K562 (cell line): ENCODE data around the gene COL5A1. TPM values are rescaled to one million over a fixed set of nuclear protein-coding genes. Genes with fewer than 3 reads are reported as not detected.

Experiments used
- ATAC-seq: fragments of 200-7000 bp; cut with Tn5 transposase; 3 replicates; pipeline ENCODE4 v1.9.1; 2020; ENCODE audit warnings: moderate library complexity
- BruUV-seq: library from RNA; stranded (reverse); fragments of 400-500 nt; replicated peaks from 2 replicates; lab custom pipeline; 2021; lab: Mats Ljungman, UMichigan
- CTCF ChIA-PET: fragments of 300-600 bp; formaldehyde crosslinking; extraction: SDS; loops from one replicate; lab custom pipeline; 2021; ENCODE audit warnings: low intra/inter-chr PET ratio; lab: Yijun Ruan, JAX
- POLR2A ChIA-PET: fragments of 300-600, 350-650 bp; sonication (Branson Sonifier 250); formaldehyde crosslinking; extraction: SDS; loops from one replicate; lab custom pipeline; 2021; ENCODE audit warnings: antibody characterized with exemption, inconsistent platforms; lab: Yijun Ruan, JAX
- DNase-seq, 4 experiments: peaks; one replicate each; pipeline versions ENCODE4 v3.0.0 to v3.0.0-alpha.2; 2011 to 2018; ENCODE audit warnings: low spot score in 3 of 4, mixed read lengths in 3 of 4; ENCODE audit errors: extremely low read depth in 1 of 4
- FAIRE-seq: peaks from 2 replicates; lab custom pipeline; 2011; peaks lifted over from hg19 to GRCh38; lab: Jason Lieb, UNC
- H2AFZ ChIP-seq: 2 replicates; pipeline ENCODE4 v1.6.0; 2011; ENCODE audit warnings: low read depth, low read length, control low read depth, inconsistent platforms
- H3K27ac ChIP-seq: fragments of 200-600 bp; 3 replicates; pipeline ENCODE4 v1.8.0; 2011; ENCODE audit warnings: low read depth, mild to moderate bottlenecking, control low read depth, inconsistent platforms, low read length, moderate library complexity, mixed read lengths; ENCODE audit errors: extremely low read depth
- H3K27me3 ChIP-seq, 2 experiments: fragments of 300-600 bp in 1 of 2; 2 replicates in 1 of 2; 3 replicates in 1 of 2; pipeline versions ENCODE4 v1.6.0 to v1.8.0; 2011; ENCODE audit warnings: inconsistent platforms in 2 of 2, low read length in 2 of 2, mild to moderate bottlenecking in 1 of 2, mixed read lengths in 1 of 2, moderate library complexity in 1 of 2; ENCODE audit not compliant: control insufficient read depth in 2 of 2, insufficient read depth in 2 of 2
- H3K36me3 ChIP-seq: fragments of 300-600 bp; 3 replicates; pipeline ENCODE4 v1.8.0; 2011; ENCODE audit warnings: mild to moderate bottlenecking, low read length, inconsistent platforms; ENCODE audit not compliant: control insufficient read depth, insufficient read depth
- H3K4me1 ChIP-seq, 2 experiments: fragments of 200-600 bp in 1 of 2; replicated peaks in 1 of 2; 2 replicates in 1 of 2; 3 replicates in 1 of 2; pipeline versions ENCODE4 v1.5.1 to v1.8.0; 2011; ENCODE audit warnings: inconsistent platforms in 2 of 2, low read length in 2 of 2, mild to moderate bottlenecking in 1 of 2, mixed read lengths in 1 of 2, moderate library complexity in 1 of 2; ENCODE audit not compliant: control insufficient read depth in 2 of 2, insufficient read depth in 2 of 2
- H3K4me2 ChIP-seq: 2 replicates; pipeline ENCODE4 v1.6.1; 2011; ENCODE audit warnings: low read length, control low read depth, inconsistent platforms, mixed read lengths; ENCODE audit not compliant: insufficient read depth
- H3K4me3 ChIP-seq: fragments of 200-600 bp; sonication (generic), shearing (Covaris generic); 2 replicates; pipeline ENCODE4 v1.5.1; 2016; ENCODE audit warnings: control low read depth, inconsistent platforms
- H3K79me2 ChIP-seq: fragments of 200-600 bp; 3 replicates; pipeline ENCODE4 v1.8.0; 2011; ENCODE audit warnings: low read length, inconsistent platforms; ENCODE audit not compliant: control insufficient read depth, insufficient read depth
- H3K9ac ChIP-seq, 2 experiments: 2 replicates each; pipeline versions ENCODE4 v1.6.0 to v1.6.1; 2011; ENCODE audit warnings: low read depth in 2 of 2, low read length in 2 of 2, control low read depth in 1 of 2, inconsistent platforms in 1 of 2, mild to moderate bottlenecking in 1 of 2, mixed read lengths in 1 of 2; ENCODE audit not compliant: insufficient read depth in 1 of 2
- H3K9me1 ChIP-seq: one replicate; pipeline ENCODE4 v1.6.0; 2011; ENCODE audit warnings: inconsistent platforms, mild to moderate bottlenecking, low read length, moderate library complexity; ENCODE audit not compliant: control insufficient read depth, insufficient read depth
- H3K9me3 ChIP-seq: replicated peaks from 2 replicates; pipeline ENCODE4 v1.5.1; 2011; ENCODE audit warnings: low read depth, low read length, inconsistent platforms; ENCODE audit not compliant: control insufficient read depth, insufficient read depth
- H4K20me1 ChIP-seq: replicated peaks from 2 replicates; pipeline ENCODE4 v1.6.1; 2011; ENCODE audit warnings: low read length, inconsistent platforms, mixed read lengths; ENCODE audit not compliant: control insufficient read depth, insufficient read depth
- BMI1 ChIP-seq: fragments of 150-350 bp; IDR thresholded peaks from 2 replicates; pipeline ENCODE4 v1.6.1; 2014; ENCODE audit warnings: low read length
- CBX3 ChIP-seq, 2 experiments: IDR thresholded peaks; 1 replicate in 1 of 2; 2 replicates in 1 of 2; pipeline ENCODE4 v1.6.1; 2012; ENCODE audit warnings: inconsistent platforms in 2 of 2, low read length in 2 of 2, borderline replicate concordance in 1 of 2, control low read depth in 1 of 2
- NR2C2 ChIP-seq, 2 experiments: fragments of 200-800 bp in 1 of 2; sonication (Bioruptor generic) in 1 of 2; sonication (generic) in 1 of 2; formaldehyde crosslinking in 1 of 2; IDR thresholded peaks; 2 replicates each; pipeline versions ENCODE4 v1.6.1 to v1.8.0; 2016 to 2022; ENCODE audit warnings: mild to moderate bottlenecking in 1 of 2, missing compliant biosample characterization in 1 of 2, missing genetic modification characterization in 1 of 2, missing genetic modification reagents in 1 of 2
- RFX5 ChIP-seq: IDR thresholded peaks from 2 replicates; pipeline ENCODE4 v1.6.1; 2011; ENCODE audit warnings: low read depth, mild to moderate bottlenecking, improper control_type of control experiment, low read length
- SIRT6 ChIP-seq: IDR thresholded peaks from one replicate; pipeline ENCODE4 v1.6.1; 2012; ENCODE audit warnings: low read depth, mild to moderate bottlenecking, control low read depth, inconsistent platforms, low read length, moderate library complexity
- ZKSCAN1 ChIP-seq: fragments of 150-350 bp; IDR thresholded peaks from 2 replicates; pipeline ENCODE4 v1.6.1; 2016; ENCODE audit warnings: low read depth, low read length
- ZNF197 ChIP-seq: fragments of 200-800 bp; sonication (Bioruptor generic); IDR thresholded peaks from 2 replicates; pipeline ENCODE4 v1.6.1; 2016; ENCODE audit warnings: low read depth, missing genetic modification characterization, missing compliant biosample characterization
- WGBS: fragments of 100-300 bp; shearing (Covaris generic); methylation state at CpG from one replicate; pipeline ENCODE4 v1.1.6; 2016; ENCODE audit warnings: low coverage, mixed read lengths; ENCODE audit not compliant: insufficient coverage; ENCODE audit errors: missing lambda C conversion rate; 5-methylcytosine and 5-hydroxymethylcytosine counted together
- in situ Hi-C: fragments of 300-500 bp; cut with MboI; formaldehyde crosslinking; loops from 4 replicates; pipeline ENCODE4 v1.15.0; 2018; ENCODE audit warnings: inconsistent platforms, mixed read lengths
- intact Hi-C: fragments of 100-400 bp; cut with micrococcal nuclease; formaldehyde crosslinking; loops from 2 replicates; pipeline ENCODE4 v1.14.2; 2022
- polyA plus RNA-seq, 8 experiments: library from polyadenylated mRNA; depleted of rRNA in 4 of 8; stranded (reverse) in 5 of 8; unstranded in 3 of 8; fragments of >200 nt; fragmentation: Nextera tagmentation in 2 of 8; fragmentation: Illumina TruSeq in 1 of 8; extraction: Ambion mirVana in 2 of 8; extraction: Trizol in 1 of 8; gene quantifications; 2 replicates each; pipeline versions ENCODE4 v1.2.1 to v1.2.3, GENCODE V29; 2011 to 2014; ENCODE audit warnings: inconsistent platforms in 1 of 8, missing spikeins in 1 of 8
- total RNA-seq, 7 experiments: library from RNA; depleted of rRNA in 6 of 7; stranded (reverse); fragments of >200 nt in 6 of 7; fragmentation: Illumina TruSeq in 2 of 7; extraction: Trizol in 2 of 7; gene quantifications; 2 replicates each; pipeline versions ENCODE4 v1.2.1 to v1.2.3, GENCODE V29; 2011 to 2021; ENCODE audit warnings: low replicate concordance in 1 of 7

The COL5A1 gene
- total and polyA plus RNA-seq, 9 of the 15 experiments (the other 6 are each of a cell fraction or from before 2014, with no cell fraction given): under 0.01 to 0.13 (median 0.04) TPM; not detected in 6

- no peak overlapping the region for H3K9ac ChIP-seq
- peaks cover 7% of the 10 kb centered on the region; the same call in 1 of the 2 replicates for H4K20me1 ChIP-seq
- peaks cover 3 to 65% of the 10 kb centered on the region in 2 experiments; a peak in 4 of 5 replicates for H3K27me3 ChIP-seq
- FAIRE-seq (no peak), ATAC-seq (no peak), DNase-seq (no peak)
- no peaks in the 10 kb centered on the region for H3K9me1 ChIP-seq
- H2AFZ ChIP-seq: no peak overlapping the region
- POLR2A ChIA-PET: no interaction called here
- CTCF ChIA-PET: no interaction called here
- H3K27ac ChIP-seq: no peak overlapping the region
- TF ChIP-seq NR2C2 (CRISPR knock-in tag; IDR thresholded peaks at IDR 0.05) (no peak), NR2C2 (tag; IDR thresholded peaks at IDR 0.05) (no peak), RFX5 (no peak), ZKSCAN1 (no peak), BMI1 (no peak), SIRT6 (no peak), CBX3 (IDR thresholded peaks at IDR 0.05; ENCODE audit: borderline replicate concordance in 1 of 2, low read length in 2 of 2) (no peak), ZNF197 (CRISPR knock-in tag) (no peak)
- intact Hi-C loops: no loop called here
- no peaks in the 10 kb centered on the region; a peak in 1 of 5 replicates for H3K4me1 ChIP-seq
- in situ Hi-C loops: no loop called here
- BruUV-seq: no TSS peak
- H3K79me2 ChIP-seq: no peaks in the 10 kb centered on the region
- WGBS: 2% methylated on average over 9 of the region's 12 CpGs
- no peak overlapping the region for H3K4me3 ChIP-seq
- no peak overlapping the region for H3K4me2 ChIP-seq
- H3K36me3 ChIP-seq: no peaks in the 10 kb centered on the region
- no peaks in the 10 kb centered on the region for H3K9me3 ChIP-seq
Measured at GRCh38 chr9:134827993-134828392, 186.4 kb downstream of the COL5A1 start.
